H9 (cell line): Measurements from ENCODE around the gene KRT15. TPM values are rescaled to one million over a fixed set of nuclear protein-coding genes. Genes with fewer than 3 reads are reported as not detected.

Experiments used
- DNase-seq: peaks from one replicate; pipeline ENCODE4 v3.0.0-alpha.2; 2017
- H2AFZ ChIP-seq: one replicate; pipeline ENCODE4 v1.6.1; 2013; ENCODE audit warnings: mild to moderate bottlenecking, low read length, control low read depth, moderate library complexity
- H2AK5ac ChIP-seq: 2 replicates; pipeline ENCODE4 v1.6.1; 2013; ENCODE audit warnings: low read length, control low read depth, mixed read lengths; ENCODE audit not compliant: insufficient read length
- H2BK120ac ChIP-seq: one replicate; pipeline ENCODE4 v1.6.1; 2013; ENCODE audit warnings: low read depth, mild to moderate bottlenecking, low read length, control low read depth, inconsistent platforms; ENCODE audit not compliant: poor library complexity, severe bottlenecking
- H2BK12ac ChIP-seq: 2 replicates; pipeline ENCODE4 v1.6.1; 2013; ENCODE audit warnings: low read length, control low read depth, mixed read lengths, low read depth; ENCODE audit not compliant: insufficient read length
- H2BK15ac ChIP-seq: 2 replicates; pipeline ENCODE4 v1.6.1; 2013; ENCODE audit warnings: low read depth, low read length, control low read depth
- H2BK20ac ChIP-seq: one replicate; pipeline ENCODE4 v1.6.1; 2013; ENCODE audit warnings: low read depth, mild to moderate bottlenecking, low read length, control low read depth, inconsistent platforms; ENCODE audit not compliant: poor library complexity, severe bottlenecking
- H2BK5ac ChIP-seq: 2 replicates; pipeline ENCODE4 v1.6.1; 2013; ENCODE audit warnings: low read length, control low read depth, mixed read lengths; ENCODE audit not compliant: insufficient read length
- H3K14ac ChIP-seq: 2 replicates; pipeline ENCODE4 v1.6.1; 2013; ENCODE audit warnings: low read length, control low read depth; ENCODE audit not compliant: insufficient read depth
- H3K18ac ChIP-seq: 2 replicates; pipeline ENCODE4 v1.6.1; 2013; ENCODE audit warnings: low read depth, mild to moderate bottlenecking, mixed read lengths, low read length, control low read depth; ENCODE audit not compliant: insufficient read length
- H3K23ac ChIP-seq: 2 replicates; pipeline ENCODE4 v1.6.1; 2013; ENCODE audit warnings: low read length, control low read depth, mixed read lengths, low read depth; ENCODE audit not compliant: insufficient read length
- H3K23me2 ChIP-seq: 2 replicates; pipeline ENCODE4 v1.6.1; 2013; ENCODE audit warnings: low read depth, mild to moderate bottlenecking, mixed read lengths, low read length, control low read depth; ENCODE audit not compliant: insufficient read length, poor library complexity, severe bottlenecking
- H3K27ac ChIP-seq: 2 replicates; pipeline ENCODE4 v1.5.1; 2013; ENCODE audit warnings: low read length, control low read depth, mixed read lengths, low read depth; ENCODE audit not compliant: insufficient read length
- H3K27me3 ChIP-seq: 2 replicates; pipeline ENCODE4 v1.6.1; 2013; ENCODE audit warnings: low read length, control low read depth, inconsistent platforms; ENCODE audit not compliant: insufficient read depth
- H3K4ac ChIP-seq: 2 replicates; pipeline ENCODE4 v1.6.1; 2013; ENCODE audit warnings: low read depth, mild to moderate bottlenecking, control low read depth, inconsistent platforms, low read length, moderate library complexity
- H3K4me1 ChIP-seq: 2 replicates; pipeline ENCODE4 v1.6.1; 2013; ENCODE audit warnings: low read length, control low read depth, inconsistent platforms; ENCODE audit not compliant: insufficient read depth
- H3K4me2 ChIP-seq: 2 replicates; pipeline ENCODE4 v1.6.1; 2013; ENCODE audit warnings: low read length, control low read depth, mixed read lengths; ENCODE audit not compliant: insufficient read length, insufficient read depth
- H3K56ac ChIP-seq: 2 replicates; pipeline ENCODE4 v1.6.1; 2013; ENCODE audit warnings: low read depth, mild to moderate bottlenecking, mixed read lengths, low read length, control low read depth; ENCODE audit not compliant: insufficient read length
- H3K79me1 ChIP-seq: 2 replicates; pipeline ENCODE4 v1.6.1; 2013; ENCODE audit warnings: low read depth, mild to moderate bottlenecking, moderate library complexity, low read length, control low read depth, inconsistent platforms; ENCODE audit not compliant: insufficient read depth, poor library complexity, severe bottlenecking
- H3K79me2 ChIP-seq: 2 replicates; pipeline ENCODE4 v1.6.1; 2013; ENCODE audit warnings: low read length, control low read depth, inconsistent platforms; ENCODE audit not compliant: insufficient read depth
- H3K9ac ChIP-seq: 2 replicates; pipeline ENCODE4 v1.6.1; 2013; ENCODE audit warnings: low read length, control low read depth, mixed read lengths; ENCODE audit not compliant: insufficient read length; ENCODE audit errors: extremely low read depth
- H3K9me3 ChIP-seq: one replicate; pipeline ENCODE4 v1.6.1; 2013; ENCODE audit warnings: low read depth, low read length, inconsistent platforms; ENCODE audit not compliant: control insufficient read depth
- H3T11ph ChIP-seq: one replicate; pipeline ENCODE4 v1.6.1; 2013; ENCODE audit warnings: mild to moderate bottlenecking, low read length, control low read depth, inconsistent platforms
- H4K20me1 ChIP-seq: one replicate; pipeline ENCODE4 v1.6.1; 2013; ENCODE audit not compliant: control insufficient read depth, insufficient read length, insufficient read depth
- H4K5ac ChIP-seq: 2 replicates; pipeline ENCODE4 v1.6.1; 2013; ENCODE audit warnings: low read depth, mild to moderate bottlenecking, mixed read lengths, low read length, control low read depth; ENCODE audit not compliant: insufficient read length
- H4K8ac ChIP-seq: replicated peaks from 2 replicates; pipeline ENCODE4 v1.6.1; 2013; ENCODE audit warnings: low read length, control low read depth, mixed read lengths, low read depth; ENCODE audit not compliant: insufficient read length
- H4K91ac ChIP-seq: 2 replicates; pipeline ENCODE4 v1.6.1; 2013; ENCODE audit warnings: low read depth, mild to moderate bottlenecking, moderate library complexity, mixed read lengths, low read length, control low read depth; ENCODE audit not compliant: insufficient read length
- H3K27ac Mint-ChIP-seq, 3 experiments: 2 replicates in 2 of 3; 3 replicates in 1 of 3; pipeline ENCODE4 v1.8.0; 2020 to 2021; ENCODE audit warnings: mixed read lengths in 3 of 3, mild to moderate bottlenecking in 1 of 3, moderate library complexity in 1 of 3
- H3K27me3 Mint-ChIP-seq: 2 replicates; pipeline ENCODE4 v1.8.0; 2021; ENCODE audit warnings: low read depth, mild to moderate bottlenecking, moderate library complexity, mixed read lengths
- H3K36me3 Mint-ChIP-seq, 3 experiments: 2 replicates in 2 of 3; 3 replicates in 1 of 3; pipeline ENCODE4 v1.8.0; 2020 to 2021; ENCODE audit warnings: low read depth in 3 of 3, mixed read lengths in 3 of 3; ENCODE audit not compliant: insufficient read depth in 1 of 3
- H3K4me1 Mint-ChIP-seq, 2 experiments: 2 replicates each; pipeline ENCODE4 v1.8.0; 2020; ENCODE audit warnings: mixed read lengths in 2 of 2
- H3K4me3 Mint-ChIP-seq, 2 experiments: 2 replicates in 1 of 2; 3 replicates in 1 of 2; pipeline ENCODE4 v1.8.0; 2020 to 2021; ENCODE audit warnings: mild to moderate bottlenecking in 2 of 2, mixed read lengths in 2 of 2, moderate library complexity in 1 of 2
- H3K9me3 Mint-ChIP-seq, 2 experiments: 2 replicates in 1 of 2; 3 replicates in 1 of 2; pipeline ENCODE4 v1.8.0; 2020; ENCODE audit warnings: mild to moderate bottlenecking in 2 of 2, mixed read lengths in 2 of 2, moderate library complexity in 1 of 2
- WGBS: extraction: QIAGEN DNeasy Blood & Tissue Kit; methylation state at CpG from one replicate; pipeline ENCODE4 v1.1.7; 2013; ENCODE audit warnings: missing lambda C conversion rate, low lambda C conversion rate, mixed read lengths; ENCODE audit not compliant: insufficient read length; ENCODE audit errors: extremely low coverage; 5-methylcytosine and 5-hydroxymethylcytosine counted together
- total RNA-seq: library from RNA; stranded (reverse); gene quantifications from 2 replicates; pipeline ENCODE4 v1.2.1, GENCODE V29; 2021
- TF ChIP-seq, protein P1 (sequence below): fragments of 200-600 bp; sonication (generic); conservative IDR thresholded peaks from 3 replicates; pipeline ENCODE4 v1.8.0; 2021; ENCODE audit warnings: antibody characterized with exemption, mild to moderate bottlenecking

Gene KRT15
- total RNA-seq, 1 experiment from 2014 or later = 0.87 TPM

DNA sequence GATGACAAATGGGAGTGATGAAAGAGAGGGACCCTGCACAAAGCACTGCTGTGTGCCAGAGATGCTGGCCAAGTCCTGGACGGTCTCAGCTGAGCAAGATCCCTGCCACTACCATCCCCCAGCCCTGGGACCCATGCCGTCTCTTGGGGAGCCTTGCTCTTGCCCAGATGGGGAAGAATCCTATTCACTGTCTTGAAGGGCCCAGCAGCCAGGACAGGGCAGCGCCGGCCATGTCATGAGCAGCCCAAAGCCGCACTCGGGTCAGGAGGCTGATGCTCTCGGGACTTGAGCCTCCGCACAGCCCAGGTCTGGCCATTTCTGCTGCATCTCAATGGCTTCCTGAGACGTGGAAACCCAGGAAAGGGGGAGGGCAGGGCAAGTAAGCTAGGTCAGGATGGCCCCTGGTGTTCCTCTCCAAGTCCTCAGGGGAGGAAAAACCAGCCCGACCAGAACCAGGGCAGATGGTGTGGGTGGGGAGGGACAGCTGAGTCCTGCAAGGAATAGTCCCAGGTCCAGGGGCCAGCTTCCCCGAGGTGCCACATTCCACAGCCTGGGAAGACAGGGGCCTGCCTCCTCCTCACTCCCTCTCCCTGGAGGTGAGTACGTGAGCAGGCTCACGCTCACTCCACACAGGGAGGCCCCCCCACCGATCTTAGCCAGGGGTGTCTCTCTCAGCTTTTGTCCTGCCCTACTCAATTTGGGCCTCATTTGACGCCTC lies 17.2 kb upstream of the KRT15 start:
- no peaks in the 10 kb centered on the region for H3K79me2 ChIP-seq
- no peaks in the 10 kb centered on the region for H3K36me3 Mint-ChIP-seq

More for the DNA sequence above, 17.2 kb upstream of the KRT15 start:
- H2BK15ac ChIP-seq = no peak overlapping the region
- Mint-ChIP-seq H3K27ac (no peak overlapping the region; a peak in 1 of 7 replicates), H3K9me3 (no peaks in the 10 kb centered on the region; a peak in 1 of 5 replicates), H3K4me3 (no peak overlapping the region), H3K27me3 (peaks cover 24% of the 10 kb centered on the region), H3K4me1 (peaks cover 42 to 56% of the 10 kb centered on the region in 2 experiments)
- no peak overlapping the region for H3K27ac ChIP-seq
- H3K9ac ChIP-seq = no peak overlapping the region
- H2BK12ac ChIP-seq = no peak overlapping the region
- no peak overlapping the region for H4K8ac ChIP-seq
- no peaks in the 10 kb centered on the region for H3K27me3 ChIP-seq
- H2AFZ ChIP-seq = no peak overlapping the region
- H4K20me1 ChIP-seq = no peaks in the 10 kb centered on the region
- no peak overlapping the region for H3K18ac ChIP-seq
- no peaks in the 10 kb centered on the region for H3K79me1 ChIP-seq
- H3K4ac ChIP-seq = no peak overlapping the region
- no peak overlapping the region for H3K56ac ChIP-seq
- H2BK120ac ChIP-seq = no peak overlapping the region
- H3K4me2 ChIP-seq = no peak overlapping the region
- no peak overlapping the region for H3K23ac ChIP-seq
- H3T11ph ChIP-seq = no peak overlapping the region
- no peak overlapping the region for H2BK20ac ChIP-seq
- no peak overlapping the region for H4K5ac ChIP-seq
- no peak overlapping the region for H4K91ac ChIP-seq
- TF ChIP-seq, protein P1, sequence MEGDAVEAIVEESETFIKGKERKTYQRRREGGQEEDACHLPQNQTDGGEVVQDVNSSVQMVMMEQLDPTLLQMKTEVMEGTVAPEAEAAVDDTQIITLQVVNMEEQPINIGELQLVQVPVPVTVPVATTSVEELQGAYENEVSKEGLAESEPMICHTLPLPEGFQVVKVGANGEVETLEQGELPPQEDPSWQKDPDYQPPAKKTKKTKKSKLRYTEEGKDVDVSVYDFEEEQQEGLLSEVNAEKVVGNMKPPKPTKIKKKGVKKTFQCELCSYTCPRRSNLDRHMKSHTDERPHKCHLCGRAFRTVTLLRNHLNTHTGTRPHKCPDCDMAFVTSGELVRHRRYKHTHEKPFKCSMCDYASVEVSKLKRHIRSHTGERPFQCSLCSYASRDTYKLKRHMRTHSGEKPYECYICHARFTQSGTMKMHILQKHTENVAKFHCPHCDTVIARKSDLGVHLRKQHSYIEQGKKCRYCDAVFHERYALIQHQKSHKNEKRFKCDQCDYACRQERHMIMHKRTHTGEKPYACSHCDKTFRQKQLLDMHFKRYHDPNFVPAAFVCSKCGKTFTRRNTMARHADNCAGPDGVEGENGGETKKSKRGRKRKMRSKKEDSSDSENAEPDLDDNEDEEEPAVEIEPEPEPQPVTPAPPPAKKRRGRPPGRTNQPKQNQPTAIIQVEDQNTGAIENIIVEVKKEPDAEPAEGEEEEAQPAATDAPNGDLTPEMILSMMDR = no peak
- H2BK5ac ChIP-seq = no peak overlapping the region
- no peaks in the 10 kb centered on the region for H3K23me2 ChIP-seq
- no peak for DNase-seq
- no peak overlapping the region for H2AK5ac ChIP-seq
- WGBS = no CpG with 5 or more reads among the region's 15 CpGs
- H3K4me1 ChIP-seq = peaks cover 2% of the 10 kb centered on the region; the same call in 1 of the 2 replicates
- no peaks in the 10 kb centered on the region for H3K9me3 ChIP-seq
- no peak overlapping the region for H3K14ac ChIP-seq
